GM18508 (cell line): ENCODE data around the gene XYLT2.

Source experiments
- ATAC-seq: cut with Tn5 transposase; IDR thresholded peaks from one replicate; pipeline ENCODE4 v1.9.1; 2021; ENCODE audit warnings: moderate number of reproducible peaks; ENCODE audit not compliant: insufficient read depth, unreplicated experiment

Gene XYLT2

GRCh38 chr17:50347117-50347893 is 1.4 kb downstream of the XYLT2 start:
- ATAC-seq, result no peak

GRCh38 chr17:50347894-50348291 is 2.0 kb downstream of the XYLT2 start:
- ATAC-seq, result no peak

GRCh38 chr17:50348522-50349242 is 2.8 kb downstream of the XYLT2 start:
- ATAC-seq, result no peak

- ATAC-seq, result no peak
Measured at GRCh38 chr17:50349243-50349600, 3.3 kb downstream of the XYLT2 start.

GRCh38 chr17:50350733-50351132 is 4.8 kb downstream of the XYLT2 start:
- ATAC-seq, result no peak

GRCh38 chr17:50352072-50352692 is 6.3 kb downstream of the XYLT2 start:
- no peak for ATAC-seq

GRCh38 chr17:50352693-50353599 is 7.0 kb downstream of the XYLT2 start:
- ATAC-seq, result no peak

- no peak for ATAC-seq
Measured at GRCh38 chr17:50353600-50354195, 7.8 kb downstream of the XYLT2 start.

- ATAC-seq, result no peak
Measured at GRCh38 chr17:50354198-50354597, 8.3 kb downstream of the XYLT2 start.

GRCh38 chr17:50354776-50355175 is 8.8 kb downstream of the XYLT2 start:
- no peak for ATAC-seq

GRCh38 chr17:50355336-50355700 is 9.4 kb downstream of the XYLT2 start:
- no peak for ATAC-seq

GRCh38 chr17:50355701-50356341 is 9.9 kb downstream of the XYLT2 start:
- ATAC-seq, result no peak

- no peak for ATAC-seq
Measured at GRCh38 chr17:50356418-50356817, 10.5 kb downstream of the XYLT2 start.

- ATAC-seq, result no peak
Measured at GRCh38 chr17:50356892-50357510, 11.1 kb downstream of the XYLT2 start.

- ATAC-seq, result no peak
Measured at GRCh38 chr17:50358177-50358576, 12.3 kb downstream of the XYLT2 start.

- ATAC-seq, result no peak
Measured at GRCh38 chr17:50359005-50359699, 13.2 kb downstream of the XYLT2 start.

GRCh38 chr17:50359998-50360461 is 14.1 kb downstream of the XYLT2 start:
- no peak for ATAC-seq

GRCh38 chr17:50360486-50361115 is 14.7 kb downstream of the XYLT2 start:
- no peak for ATAC-seq
